GM21528 (cell line): Measurements from ENCODE around the gene DRAXIN.

Experiments used
- ATAC-seq: cut with Tn5 transposase; IDR thresholded peaks from one replicate; pipeline ENCODE4 v1.9.1; 2021; ENCODE audit warnings: mild to moderate bottlenecking, moderate library complexity; ENCODE audit not compliant: unreplicated experiment, low FRiP score

The DRAXIN gene

DNA sequence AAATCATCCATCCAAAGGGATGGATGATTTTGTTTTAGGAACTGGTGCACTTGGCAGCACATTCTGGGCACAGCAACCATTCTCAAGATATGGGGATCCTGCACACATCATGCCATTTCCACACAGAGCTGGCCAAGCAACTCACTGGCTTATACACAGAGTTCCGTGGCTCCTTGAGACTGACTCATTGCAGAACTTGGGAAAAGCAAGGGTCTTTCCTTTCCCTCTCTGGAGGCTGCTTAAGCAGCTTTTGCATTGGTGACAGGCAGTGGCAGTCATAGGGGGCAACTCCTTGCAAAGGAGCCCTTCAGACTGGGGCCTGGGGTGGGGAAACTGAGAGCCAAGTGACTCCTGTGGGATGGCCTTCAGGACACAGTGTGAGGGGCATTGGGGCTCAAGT lies 8.7 kb upstream of the DRAXIN start:
- ATAC-seq = no peak

DNA sequence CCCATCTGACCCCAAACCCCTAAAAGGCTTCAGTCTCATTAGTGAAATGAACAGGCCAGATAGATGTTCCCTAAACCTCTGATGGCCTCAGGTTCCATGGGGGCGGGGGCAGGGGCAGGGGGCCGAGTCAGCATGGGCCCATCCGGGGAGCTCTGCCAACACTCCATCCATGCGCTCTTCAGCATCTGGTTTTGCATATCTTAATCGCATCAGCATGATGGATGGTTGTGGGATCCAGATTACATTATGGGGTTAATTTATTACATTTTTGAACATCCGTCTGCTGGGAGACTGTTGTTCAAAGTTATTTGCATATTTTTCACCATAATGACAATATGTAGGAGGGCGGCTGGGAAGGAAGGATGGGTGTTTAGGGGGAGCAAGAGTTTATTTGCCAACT lies 7.4 kb upstream of the DRAXIN start:
- ATAC-seq = no peak

DNA sequence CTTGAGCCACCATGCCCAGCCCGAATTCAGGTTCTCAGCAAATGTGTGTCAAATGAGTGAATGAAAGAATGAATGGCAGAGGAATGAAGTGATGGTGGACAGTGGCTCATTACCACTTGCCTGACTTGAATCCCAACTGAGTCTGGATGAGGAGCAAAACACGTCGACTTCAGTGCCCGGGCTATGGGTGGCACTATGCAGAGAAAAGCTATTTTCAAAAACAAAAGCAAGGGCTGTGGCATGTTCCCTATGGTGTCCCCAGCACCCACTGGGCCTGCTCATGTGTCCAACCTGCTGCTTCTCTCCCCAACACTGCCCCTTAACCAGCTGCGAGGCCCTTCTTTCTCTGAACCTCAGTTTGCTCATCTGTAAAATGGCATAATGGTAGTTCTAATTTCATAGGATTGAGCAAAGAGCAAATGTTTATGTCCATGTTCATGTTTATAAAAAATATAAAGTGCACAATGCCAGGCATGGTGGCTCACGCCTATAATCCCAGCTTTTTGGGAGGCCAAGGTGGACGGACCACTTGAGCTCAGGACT lies 6.2 kb upstream of the DRAXIN start:
- no peak for ATAC-seq

DNA sequence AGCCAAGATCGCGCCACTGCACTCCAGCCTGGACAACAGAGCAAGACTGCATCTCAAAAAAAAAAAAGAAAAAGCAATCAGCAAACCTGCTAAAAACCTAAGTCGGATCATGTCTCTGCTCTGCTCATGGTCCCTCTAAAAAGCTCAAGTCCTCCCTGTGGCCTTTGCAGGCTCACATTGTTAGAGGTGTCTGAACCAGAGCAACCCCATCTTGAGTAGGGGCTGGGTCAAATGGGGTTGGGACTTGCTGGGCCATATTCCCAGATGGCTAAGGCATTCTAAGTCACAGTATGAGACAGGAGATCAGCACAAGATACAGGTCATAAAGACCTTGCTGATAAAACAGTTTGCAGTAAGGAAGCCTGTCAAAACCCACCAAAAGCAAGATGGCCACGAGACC lies 3.0 kb upstream of the DRAXIN start:
- ATAC-seq = no peak

DNA sequence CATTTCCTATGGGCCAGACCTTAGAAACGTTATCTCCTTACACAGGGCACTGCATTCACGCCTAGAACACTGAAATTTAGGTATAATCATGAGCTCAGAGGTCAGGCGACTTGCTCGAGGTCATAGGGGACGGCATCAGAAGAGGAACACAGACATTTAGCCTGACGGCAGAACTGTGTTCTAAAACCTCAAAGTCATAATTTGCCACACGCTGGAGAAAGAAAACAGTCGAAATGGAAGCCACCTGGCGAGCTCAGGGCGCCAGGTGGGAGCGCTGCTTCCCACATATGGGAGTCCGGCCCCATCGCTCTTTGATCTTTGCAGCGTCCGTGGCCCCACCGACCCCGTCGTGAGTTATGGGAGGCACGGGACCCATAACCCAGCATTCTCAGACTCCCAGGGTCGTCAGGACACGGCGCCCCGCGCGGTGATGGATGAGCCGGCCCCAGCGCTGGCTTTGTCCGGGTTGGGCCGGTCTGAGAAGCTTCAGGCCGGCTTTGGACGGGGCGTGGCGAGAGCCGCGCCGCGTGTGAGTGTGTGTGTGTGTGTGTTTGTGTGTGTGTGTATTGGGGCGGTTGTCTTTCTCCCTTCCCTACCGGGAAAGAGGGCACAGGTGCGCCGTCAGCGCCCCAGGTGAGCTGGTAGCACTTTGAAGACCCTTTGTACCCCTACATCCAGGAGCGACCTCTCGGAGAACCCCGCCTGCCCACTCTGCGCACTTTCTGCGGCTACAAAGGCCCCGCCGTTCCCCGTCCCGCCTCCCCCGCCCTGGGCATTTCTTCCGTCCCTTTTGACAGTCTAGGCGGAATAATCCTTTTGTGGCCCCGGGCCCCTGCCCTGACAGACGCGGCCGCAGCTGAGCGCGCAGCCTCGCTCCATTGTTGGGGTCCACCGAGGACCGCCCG lies 861 bp upstream of the DRAXIN start:
- ATAC-seq = no peak

DNA sequence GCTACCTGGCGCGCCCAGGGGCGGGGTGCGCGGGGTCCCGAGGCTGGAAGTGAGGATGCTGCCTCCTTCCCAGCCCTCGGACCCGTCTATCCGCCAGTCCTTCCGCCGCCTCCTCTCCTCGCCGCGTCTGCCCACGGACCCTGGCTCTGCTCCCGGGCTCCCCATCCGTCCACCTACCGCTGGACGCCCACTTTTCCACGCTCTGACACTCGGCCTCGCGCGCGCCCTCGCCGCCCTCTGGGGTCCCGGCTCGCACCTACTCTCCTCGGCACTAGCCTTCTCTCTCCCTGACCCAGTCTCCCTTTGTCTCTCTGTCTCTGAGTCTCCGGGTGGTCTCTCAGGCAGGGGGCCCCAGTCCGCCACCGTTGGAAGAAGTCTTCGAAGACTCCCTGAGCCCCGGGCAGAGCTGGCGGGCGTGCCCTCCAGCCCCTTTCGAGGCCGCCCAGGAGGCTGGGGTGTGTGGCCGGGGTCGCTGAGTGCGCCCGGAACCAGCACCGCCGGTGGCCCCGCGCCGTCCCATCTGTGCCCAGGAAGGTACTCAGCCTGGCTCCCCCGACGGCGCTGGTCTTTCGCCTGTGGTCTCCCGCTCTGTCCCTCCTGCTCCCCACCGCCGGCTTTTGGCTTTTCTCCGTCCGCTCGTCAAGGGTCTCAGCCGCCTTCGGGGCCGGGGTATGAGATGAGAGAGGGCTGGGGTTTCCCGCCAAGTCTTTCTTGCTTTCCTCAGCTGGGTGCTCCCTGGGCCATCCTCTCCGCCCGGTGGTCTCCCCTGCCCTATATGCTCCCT lies 610 bp downstream of the DRAXIN start:
- no peak for ATAC-seq

DNA sequence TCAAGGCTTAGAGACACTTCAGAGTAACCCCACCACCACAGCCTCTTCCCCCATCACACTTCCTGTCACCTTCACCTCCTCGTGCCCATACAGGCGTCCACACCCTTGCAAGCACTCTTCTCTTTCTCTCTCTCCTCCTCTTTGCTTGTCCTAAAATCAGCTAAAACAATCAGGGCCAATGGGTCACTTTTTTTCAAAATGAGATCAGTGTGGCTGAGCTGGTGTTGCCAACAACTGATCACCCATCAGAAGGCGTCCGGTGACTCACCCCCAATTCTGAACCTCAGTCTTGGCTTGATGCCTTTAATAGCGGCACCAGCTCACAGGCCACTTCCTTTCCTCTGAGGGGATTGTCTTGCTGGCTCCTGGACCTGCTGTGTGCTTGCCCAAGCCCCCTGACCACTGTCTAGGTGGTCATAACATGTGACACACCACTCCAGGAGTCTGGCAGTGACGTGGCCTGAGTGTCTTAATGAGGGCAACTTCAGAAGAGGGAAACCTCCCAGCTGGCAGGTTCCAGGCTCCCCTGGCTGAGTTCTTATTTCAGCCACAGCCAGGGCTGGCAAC lies 1.6 kb downstream of the DRAXIN start:
- ATAC-seq = no peak

DNA sequence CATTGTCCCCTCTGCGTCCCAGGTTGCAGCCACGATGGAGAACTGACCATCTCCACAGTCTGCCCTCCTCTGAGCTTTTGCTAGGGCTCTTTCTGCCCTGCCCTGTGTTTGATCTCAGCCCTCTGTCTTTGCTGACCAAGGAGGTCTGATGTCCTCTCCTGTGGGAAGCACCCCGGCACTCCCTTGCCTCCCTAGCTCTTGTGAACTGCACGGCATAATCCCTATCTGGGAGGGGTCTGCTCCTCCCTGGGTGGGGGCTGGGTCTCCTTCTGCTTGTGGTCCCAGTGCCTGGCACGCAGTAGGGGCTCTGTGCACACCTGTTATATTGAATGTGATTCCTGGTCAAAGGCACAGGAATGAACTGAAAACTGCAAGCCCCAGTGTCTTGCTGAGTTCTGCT lies 2.4 kb downstream of the DRAXIN start:
- ATAC-seq = no peak

DNA sequence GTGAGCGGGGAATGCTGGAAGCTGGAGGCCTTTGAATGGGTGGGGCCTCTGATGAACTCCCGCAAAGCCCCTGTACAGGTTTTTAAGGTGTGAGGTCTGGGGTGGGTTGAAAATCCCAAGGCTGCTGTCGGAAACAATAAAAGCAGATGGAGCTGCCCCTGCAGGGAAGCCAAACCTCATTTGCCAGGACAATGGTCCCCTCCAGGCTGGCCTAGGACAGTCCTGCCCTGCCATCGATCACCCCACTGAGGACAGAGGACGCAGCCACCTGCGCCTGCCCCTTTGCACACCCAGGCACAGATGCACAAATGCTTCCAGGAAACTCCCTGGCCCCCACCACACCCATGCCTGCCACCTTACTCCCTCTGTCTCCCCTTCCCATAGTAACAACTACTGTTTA lies 4.4 kb downstream of the DRAXIN start:
- ATAC-seq = no peak

DNA sequence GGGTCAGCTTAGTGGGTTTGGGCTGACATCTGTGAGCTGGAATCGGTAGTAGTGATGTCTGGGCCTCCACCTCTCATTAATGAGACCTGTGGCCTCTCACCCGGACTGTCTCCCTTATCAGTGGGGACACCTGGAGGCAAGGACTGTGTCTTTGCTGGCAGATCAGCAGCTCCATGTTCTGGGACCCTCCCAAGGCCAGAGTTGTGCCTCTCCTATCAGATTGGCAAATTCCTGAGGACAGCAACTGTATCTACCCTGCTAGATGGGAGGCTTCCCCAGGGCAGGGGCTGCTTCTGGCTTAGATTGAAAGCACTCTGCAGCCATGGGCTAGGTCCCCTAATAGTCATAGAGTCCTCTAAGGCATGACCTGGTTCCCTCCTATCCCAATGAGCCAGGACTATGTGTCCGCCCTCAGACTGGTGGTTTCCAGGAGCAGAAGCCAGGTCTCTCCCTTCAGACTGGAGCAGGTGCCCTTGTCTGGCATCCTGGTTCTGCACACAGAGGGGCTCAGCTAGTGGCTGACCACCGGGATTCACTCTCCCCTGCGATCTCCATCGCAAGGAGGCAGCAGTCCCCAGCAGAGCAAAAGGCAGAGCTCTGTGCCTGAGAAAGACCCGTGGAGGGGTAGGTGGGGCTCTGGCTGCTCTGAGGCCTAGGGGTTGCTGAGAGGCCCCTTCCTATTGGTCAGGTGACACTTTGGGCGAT lies 5.8 kb downstream of the DRAXIN start:
- ATAC-seq = no peak

DNA sequence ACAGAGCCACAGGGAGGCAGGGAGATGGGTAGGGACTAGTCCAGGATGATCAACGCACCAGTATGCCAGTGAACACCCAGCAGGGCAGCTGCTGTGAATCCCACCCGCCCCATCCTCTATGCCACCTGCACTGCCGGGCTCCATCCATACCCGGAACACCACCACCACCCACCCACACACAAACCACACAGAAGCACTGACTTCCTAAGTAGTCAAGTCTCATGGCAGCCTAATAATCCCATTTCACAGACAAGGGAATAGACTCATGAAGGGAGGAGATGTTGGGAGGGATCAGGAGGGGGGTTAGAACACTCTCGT lies 6.3 kb downstream of the DRAXIN start:
- no peak for ATAC-seq

DNA sequence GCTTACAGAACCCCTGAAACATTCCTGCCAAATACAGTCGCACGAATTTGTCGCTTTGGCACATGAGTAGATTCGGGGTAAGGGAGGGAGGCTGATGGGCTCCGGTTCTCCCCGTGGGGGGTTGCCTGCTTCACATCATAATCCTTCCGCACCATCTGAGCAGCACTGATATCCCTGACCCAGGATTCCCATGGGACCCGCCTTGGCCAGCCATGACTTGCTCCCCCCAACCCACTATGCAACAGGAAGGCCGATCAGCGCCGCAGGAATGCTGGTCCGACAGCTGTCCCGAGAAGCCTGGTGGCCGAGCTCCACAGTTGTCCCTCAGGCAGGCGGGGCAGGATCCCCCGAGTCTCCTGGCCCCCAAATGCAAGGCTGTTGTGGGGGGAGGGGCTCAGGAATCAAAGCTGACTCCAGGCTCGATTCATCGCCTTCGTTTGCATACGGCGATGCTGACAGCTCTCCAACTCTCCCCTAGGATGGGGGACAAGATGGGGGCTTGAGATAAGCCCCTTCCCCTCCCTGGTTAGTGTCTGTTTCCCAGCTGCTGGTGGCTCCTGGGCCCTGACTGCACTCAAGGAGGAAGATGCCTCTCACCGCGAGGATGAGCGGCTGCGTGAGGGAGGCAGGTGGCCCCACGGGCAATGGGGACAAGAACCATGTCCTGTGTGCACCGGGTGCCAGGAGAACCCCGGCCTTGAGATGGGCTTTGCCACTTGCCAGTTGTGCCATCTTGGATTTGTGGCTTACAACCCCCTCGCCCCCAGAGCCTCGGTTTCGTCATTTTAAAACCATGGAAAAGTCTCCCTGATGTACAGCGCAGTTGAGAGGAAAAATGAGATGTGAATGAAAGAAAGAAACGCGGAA lies 9.3 kb downstream of the DRAXIN start:
- no peak for ATAC-seq

DNA sequence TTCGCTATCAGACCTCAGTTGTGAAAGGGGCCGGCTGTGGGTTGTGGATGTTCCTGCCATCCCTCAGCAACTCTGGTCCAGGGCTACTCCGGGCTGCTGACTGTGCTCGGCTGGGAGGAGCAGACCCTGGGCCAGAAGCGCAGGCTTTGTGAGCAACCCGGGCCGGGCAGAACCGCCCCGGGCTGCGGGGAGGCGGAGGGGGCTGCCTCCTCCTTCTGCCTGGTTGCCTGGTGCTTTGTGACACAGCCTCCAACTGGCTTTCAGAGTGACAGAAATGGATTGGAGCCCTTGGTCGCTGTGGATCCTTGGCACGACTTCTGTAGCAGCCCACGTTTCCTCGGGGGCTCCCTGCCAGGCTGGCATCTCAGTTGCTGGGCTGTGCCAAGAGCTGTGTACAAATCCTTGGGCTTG lies 10.0 kb downstream of the DRAXIN start:
- no peak for ATAC-seq

DNA sequence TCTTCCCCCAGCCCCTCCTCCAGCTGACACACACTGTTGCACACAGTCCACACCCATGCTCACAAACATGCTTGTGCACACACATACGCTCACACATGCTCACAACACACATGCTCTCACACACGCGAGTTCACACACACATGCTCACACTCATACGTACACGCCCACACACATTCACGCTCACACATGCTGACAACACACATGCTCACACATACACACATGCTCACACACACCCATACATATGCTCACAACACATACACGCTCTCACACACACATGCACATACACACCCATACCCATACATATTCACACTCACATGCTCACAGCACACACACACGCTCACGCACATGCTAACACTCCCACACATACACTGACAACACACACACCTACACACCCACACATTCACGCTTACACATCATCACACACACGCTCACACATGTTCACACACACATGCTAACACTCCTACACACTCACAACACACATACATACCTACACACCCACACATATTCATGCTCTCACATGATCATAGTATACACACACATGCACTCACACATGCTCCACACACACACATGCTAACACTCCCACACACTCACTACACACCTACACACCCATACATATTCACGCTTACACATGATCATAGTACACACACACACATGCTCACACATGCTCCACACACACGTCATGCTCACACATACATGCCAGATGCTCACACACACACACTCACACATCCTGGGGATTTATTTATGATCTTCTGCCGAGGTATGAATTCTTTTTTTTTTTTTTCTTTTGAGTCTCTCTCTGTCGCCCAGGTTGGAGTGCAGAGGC lies 10.7 kb downstream of the DRAXIN start:
- no peak for ATAC-seq

DNA sequence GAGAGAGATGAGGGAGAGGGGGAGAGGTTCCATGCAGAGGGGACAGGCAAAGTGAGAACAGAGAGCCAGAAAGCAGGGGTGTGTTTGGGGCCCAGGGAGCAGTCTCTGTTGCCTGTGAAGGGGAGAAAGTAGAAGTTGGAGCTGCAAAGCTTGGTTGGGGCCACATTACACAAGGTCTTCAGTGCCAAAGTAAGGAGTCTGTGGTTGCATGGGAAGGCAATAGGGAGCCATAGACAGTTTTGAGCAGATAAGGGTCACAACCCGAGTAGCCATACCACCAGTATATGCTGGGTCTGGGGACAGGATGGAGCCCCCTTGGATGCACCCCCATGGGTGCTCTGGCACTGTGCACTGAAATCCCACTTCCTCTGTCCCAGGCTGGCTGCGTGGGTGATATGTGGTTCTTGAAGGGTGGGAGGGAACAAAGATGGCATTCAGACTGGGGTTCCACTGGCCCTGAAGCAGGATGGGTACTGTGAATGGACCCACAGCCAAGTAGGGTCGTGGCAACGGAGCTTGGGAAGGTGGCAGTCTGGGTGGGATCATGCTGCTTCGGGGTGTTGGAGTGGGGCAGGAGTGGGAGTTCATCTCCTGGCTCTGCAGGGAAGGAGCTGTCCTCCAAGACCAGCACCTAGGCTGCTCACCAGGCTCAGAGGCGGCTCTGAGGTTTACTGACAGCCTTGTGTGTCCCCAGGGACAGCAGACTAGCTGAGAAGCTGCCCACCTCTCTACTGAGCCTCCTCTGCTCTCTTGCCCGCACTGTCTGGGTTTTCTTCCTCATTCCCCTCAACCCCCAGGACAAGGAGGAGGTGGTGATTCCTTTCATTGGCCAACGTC lies 12.1 kb downstream of the DRAXIN start:
- no peak for ATAC-seq

DNA sequence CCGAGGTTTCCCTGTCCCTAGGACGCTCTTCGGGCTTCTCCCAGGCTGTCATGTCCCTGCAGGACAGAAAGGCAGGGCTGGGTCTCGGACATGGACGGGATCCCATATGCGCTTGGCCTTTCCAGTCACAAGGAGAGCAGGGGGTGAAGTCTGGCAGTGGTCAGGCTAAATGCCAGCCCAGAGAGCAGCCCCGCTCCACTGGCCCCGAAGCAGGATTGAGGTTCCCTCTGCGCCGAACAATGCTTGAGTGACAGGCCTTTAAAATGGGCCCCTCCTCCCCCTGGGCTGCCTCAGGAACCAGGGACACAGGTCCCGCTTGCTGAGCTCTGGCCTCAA lies 12.7 kb downstream of the DRAXIN start:
- ATAC-seq = no peak

DNA sequence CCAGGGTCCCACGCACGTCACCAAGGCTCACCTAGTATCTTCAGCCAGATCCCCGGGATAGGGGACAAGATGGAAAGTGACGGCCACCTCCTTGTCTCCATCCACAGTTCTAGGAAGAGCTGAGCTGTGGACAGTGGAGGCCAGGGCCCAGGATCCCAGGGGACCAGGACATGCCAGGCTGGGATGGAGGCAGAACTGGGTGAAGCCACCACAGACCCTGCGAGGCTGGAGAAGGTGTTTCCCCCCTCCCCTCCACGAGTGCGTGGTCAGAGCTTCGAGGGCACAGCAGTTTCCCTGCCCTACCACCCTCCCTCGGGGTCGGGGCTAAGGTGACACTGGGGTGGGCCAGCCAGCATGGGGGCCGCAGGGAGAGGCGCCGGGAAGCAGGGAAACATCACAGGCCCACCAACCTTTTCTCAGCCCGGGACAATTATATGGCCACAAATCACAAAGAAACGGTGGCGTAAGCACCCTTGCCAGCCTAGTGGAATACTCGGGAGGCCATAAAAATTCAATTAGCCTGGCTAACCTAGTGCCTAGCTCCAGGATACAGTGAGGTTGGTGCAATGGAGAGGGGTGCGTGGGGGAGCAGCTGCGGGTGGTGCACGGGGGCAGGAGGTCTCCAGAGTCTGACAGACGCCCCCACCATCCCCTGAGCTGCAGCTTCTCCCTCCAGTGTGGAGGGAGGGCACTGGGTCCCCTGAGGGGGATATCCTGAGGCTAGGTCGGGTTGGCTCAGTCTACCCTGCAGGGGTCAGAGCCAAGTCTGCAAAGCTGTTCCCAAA lies 13.4 kb downstream of the DRAXIN start:
- no peak for ATAC-seq
